HG03060 (cell line): ENCODE data around the gene OR2AG1.

Experiments
- ATAC-seq: cut with Tn5 transposase; IDR thresholded peaks from one replicate; pipeline ENCODE4 v1.9.1; 2021; ENCODE audit warnings: low read depth, moderate number of reproducible peaks; ENCODE audit not compliant: unreplicated experiment

The OR2AG1 gene

GRCh38 chr11:6782720-6783119 lies at the start of gene OR2AG1:
TSS of gene OR2AG1 (plus strand) at chr11:6783020. CDS start at chr11:6785038, 2,018 bp downstream.
- ATAC-seq = no peak

- ATAC-seq = no peak
Measured at GRCh38 chr11:6733326-6734275, 49.2 kb upstream of the OR2AG1 start.

- no peak for ATAC-seq
Measured at GRCh38 chr11:6734616-6735015, 48.2 kb upstream of the OR2AG1 start.

GRCh38 chr11:6735306-6735705 lies 47.5 kb upstream of the OR2AG1 start:
- no peak for ATAC-seq

- no peak for ATAC-seq
Measured at GRCh38 chr11:6736495-6737121, 46.2 kb upstream of the OR2AG1 start.

- ATAC-seq = peak; percentile 78
Measured at GRCh38 chr11:6737872-6738466, 44.9 kb upstream of the OR2AG1 start.

- no peak for ATAC-seq
Measured at GRCh38 chr11:6738590-6738989, 44.2 kb upstream of the OR2AG1 start.

- no peak for ATAC-seq
Measured at GRCh38 chr11:6742260-6742659, 40.6 kb upstream of the OR2AG1 start.

- ATAC-seq = no peak
Measured at GRCh38 chr11:6745018-6745417, 37.8 kb upstream of the OR2AG1 start.

GRCh38 chr11:6745465-6746015 lies 37.3 kb upstream of the OR2AG1 start:
- peak; percentile 45 for ATAC-seq

GRCh38 chr11:6746086-6746618 lies 36.7 kb upstream of the OR2AG1 start:
- ATAC-seq = peak; percentile 68

GRCh38 chr11:6746626-6747025 lies 36.2 kb upstream of the OR2AG1 start:
- ATAC-seq = no peak

- ATAC-seq = no peak
Measured at GRCh38 chr11:6747097-6747668, 35.6 kb upstream of the OR2AG1 start.

GRCh38 chr11:6755303-6755952 lies 27.4 kb upstream of the OR2AG1 start:
- no peak for ATAC-seq

- no peak for ATAC-seq
Measured at GRCh38 chr11:6755953-6756347, 26.9 kb upstream of the OR2AG1 start.

- peak; percentile 60 for ATAC-seq
Measured at GRCh38 chr11:6757373-6757967, 25.4 kb upstream of the OR2AG1 start.

GRCh38 chr11:6771926-6772893 lies 10.6 kb upstream of the OR2AG1 start, which contains the start of gene OR2AG2:
TSS of gene OR2AG2 (minus strand) at chr11:6771976. CDS start at chr11:6768957, 3,019 bp downstream.
- peak; percentile 93 for ATAC-seq

GRCh38 chr11:6778518-6778917 lies 4.3 kb upstream of the OR2AG1 start:
- ATAC-seq = no peak
